IPS-20b (cell line): Measurements from ENCODE around the gene BCAS3.
"Not testable (repeated sequence)": the region's sequence is repeated elsewhere in the genome, so short reads cannot be mapped to it uniquely, and the experiment has no call there.

Experiments used
- H3K27ac ChIP-seq: one replicate; pipeline ENCODE4 v1.5.1; 2013; ENCODE audit warnings: low read length
- H3K27me3 ChIP-seq: 2 replicates; pipeline ENCODE4 v1.6.1; 2013; ENCODE audit warnings: mild to moderate bottlenecking, low read length, inconsistent platforms; ENCODE audit not compliant: insufficient read depth
- H3K36me3 ChIP-seq: 2 replicates; pipeline ENCODE4 v1.6.1; 2013; ENCODE audit warnings: low read depth, mild to moderate bottlenecking, inconsistent platforms, low read length, moderate library complexity; ENCODE audit not compliant: insufficient read depth
- H3K4me1 ChIP-seq: 2 replicates; pipeline ENCODE4 v1.6.1; 2013; ENCODE audit warnings: mild to moderate bottlenecking, control low read depth, inconsistent platforms, low read length, moderate library complexity; ENCODE audit not compliant: insufficient read depth
- H3K4me3 ChIP-seq: 2 replicates; pipeline ENCODE4 v1.5.1; 2013; ENCODE audit warnings: mild to moderate bottlenecking, low read length, inconsistent platforms
- H3K9ac ChIP-seq: 2 replicates; pipeline ENCODE4 v1.6.1; 2013; ENCODE audit warnings: low read depth, mild to moderate bottlenecking, inconsistent platforms, low read length, moderate library complexity
- H3K9me3 ChIP-seq: 2 replicates; pipeline ENCODE4 v1.6.1; 2013; ENCODE audit warnings: mild to moderate bottlenecking, low read depth, low read length, inconsistent platforms; ENCODE audit not compliant: insufficient read depth

BCAS3 gene

GRCh38 chr17:60647705-60648104, 29.9 kb upstream of the BCAS3 start:
- no peak overlapping the region for H3K27ac ChIP-seq
- H3K4me1 ChIP-seq = no peaks in the 10 kb centered on the region
- H3K27me3 ChIP-seq = no peaks in the 10 kb centered on the region
- no peak overlapping the region for H3K9ac ChIP-seq
- H3K4me3 ChIP-seq = no peak overlapping the region
- peaks cover 42% of the 10 kb centered on the region for H3K36me3 ChIP-seq
- H3K9me3 ChIP-seq = no peaks in the 10 kb centered on the region

- H3K9ac ChIP-seq = no peak overlapping the region
These were observed 25.0 kb upstream of the BCAS3 start for GRCh38 chr17:60652454-60653247.

DNA sequence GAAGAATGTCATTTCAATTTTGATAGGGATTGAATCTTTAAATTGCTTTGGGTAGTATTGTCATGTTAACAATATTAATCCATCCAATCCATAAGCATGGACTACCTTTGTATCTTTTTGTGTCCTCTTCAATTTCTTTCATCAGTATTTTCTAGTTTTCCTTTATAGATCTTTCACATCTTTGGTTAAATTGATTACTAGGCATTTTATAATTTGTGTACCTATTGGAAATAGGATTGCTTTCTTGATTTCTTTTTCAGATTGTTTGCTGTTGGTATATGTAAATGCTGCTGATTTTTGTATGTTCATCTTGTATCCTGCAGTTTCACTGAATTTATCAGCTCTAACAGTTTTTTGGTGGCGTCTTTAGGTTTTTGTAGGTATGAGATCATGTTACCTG, 24.1 kb upstream of the BCAS3 start:
- no peaks in the 10 kb centered on the region for H3K4me1 ChIP-seq
- H3K27me3 ChIP-seq = no peaks in the 10 kb centered on the region
- no peak overlapping the region for H3K9ac ChIP-seq
- no peaks in the 10 kb centered on the region for H3K9me3 ChIP-seq
- H3K27ac ChIP-seq = no peak overlapping the region
- H3K4me3 ChIP-seq = no peak overlapping the region
- peaks cover 42% of the 10 kb centered on the region for H3K36me3 ChIP-seq

More at GRCh38 chr17:60652454-60653247, 25.0 kb upstream of the BCAS3 start:
- Histone ChIP-seq H3K36me3 (peaks cover 50% of the 10 kb centered on the region), H3K27ac (no peak overlapping the region), H3K27me3 (no peaks in the 10 kb centered on the region), H3K4me1 (no peaks in the 10 kb centered on the region), H3K4me3 (no peak overlapping the region), H3K9me3 (no peaks in the 10 kb centered on the region)

DNA sequence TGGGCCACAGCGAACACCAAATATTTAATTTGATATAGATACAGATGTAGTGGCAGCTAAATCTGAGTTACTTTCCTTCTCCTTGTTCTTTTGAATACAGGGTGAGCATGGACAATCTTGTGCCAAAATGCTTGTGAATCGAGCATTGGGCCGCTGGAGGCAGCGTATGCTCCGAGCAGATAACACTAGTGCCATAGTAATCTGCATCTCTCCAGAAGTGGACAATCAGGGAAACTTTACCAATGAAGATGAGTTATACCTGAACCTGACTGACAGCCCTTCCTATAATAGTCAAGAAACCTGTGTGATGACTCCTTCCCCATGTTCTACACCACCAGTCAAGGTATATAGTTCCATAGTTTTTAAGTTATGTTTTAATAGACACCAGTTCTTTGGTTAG, 21.2 kb upstream of the BCAS3 start:
- H3K27ac ChIP-seq = no peak overlapping the region

DNA sequence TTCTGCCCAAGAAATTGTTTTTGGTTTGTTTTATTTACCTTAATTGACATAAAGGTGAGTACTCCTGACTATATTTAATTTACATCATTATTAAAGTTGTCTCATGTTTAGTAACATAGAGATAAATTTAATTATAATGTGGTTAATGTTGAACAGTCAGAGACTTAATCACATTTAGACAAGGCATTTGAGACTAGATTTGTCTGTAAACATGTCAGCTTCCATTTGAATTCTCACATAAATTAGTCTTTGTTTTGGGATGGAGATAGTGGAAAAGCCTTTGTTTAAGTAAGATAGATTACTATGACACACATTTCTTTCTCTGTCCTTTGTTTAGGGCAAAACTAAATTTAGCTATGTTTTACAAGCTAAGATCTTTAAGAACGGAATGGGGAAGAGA, 18.5 kb upstream of the BCAS3 start:
- Histone ChIP-seq H3K36me3 (peaks cover 25% of the 10 kb centered on the region), H3K9me3 (no peaks in the 10 kb centered on the region), H3K4me1 (no peaks in the 10 kb centered on the region), H3K27me3 (no peaks in the 10 kb centered on the region), H3K9ac (no peak overlapping the region), H3K27ac (no peak overlapping the region), H3K4me3 (no peak overlapping the region)

More for the DNA sequence above, 21.2 kb upstream of the BCAS3 start:
- Histone ChIP-seq H3K36me3 (peaks cover 25% of the 10 kb centered on the region), H3K9ac (no peak overlapping the region), H3K9me3 (no peaks in the 10 kb centered on the region), H3K4me1 (no peaks in the 10 kb centered on the region), H3K4me3 (no peak overlapping the region), H3K27me3 (no peaks in the 10 kb centered on the region)

DNA sequence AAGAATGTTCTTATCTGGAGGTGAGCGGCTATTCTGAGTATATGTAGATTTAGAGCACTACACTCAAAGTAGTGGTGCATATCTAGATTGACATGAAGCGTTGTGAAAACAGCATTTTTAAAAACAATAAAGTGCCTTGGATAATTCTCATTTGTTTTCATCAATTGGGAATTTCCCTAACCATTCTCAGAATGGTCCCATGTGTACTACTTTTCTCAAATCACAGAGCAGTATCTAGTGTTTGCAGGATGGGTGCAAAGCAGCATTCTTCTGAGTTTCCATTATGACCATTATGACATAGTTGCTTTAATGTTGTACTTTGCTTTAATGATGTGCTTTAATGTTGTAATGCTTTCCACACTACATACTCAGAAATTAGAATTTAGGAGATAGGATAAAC, 16.2 kb upstream of the BCAS3 start:
- Histone ChIP-seq H3K27me3 (no peaks in the 10 kb centered on the region), H3K9ac (no peak overlapping the region), H3K4me3 (no peak overlapping the region), H3K9me3 (no peaks in the 10 kb centered on the region), H3K27ac (no peak overlapping the region), H3K4me1 (no peaks in the 10 kb centered on the region), H3K36me3 (peaks cover 29% of the 10 kb centered on the region)

DNA sequence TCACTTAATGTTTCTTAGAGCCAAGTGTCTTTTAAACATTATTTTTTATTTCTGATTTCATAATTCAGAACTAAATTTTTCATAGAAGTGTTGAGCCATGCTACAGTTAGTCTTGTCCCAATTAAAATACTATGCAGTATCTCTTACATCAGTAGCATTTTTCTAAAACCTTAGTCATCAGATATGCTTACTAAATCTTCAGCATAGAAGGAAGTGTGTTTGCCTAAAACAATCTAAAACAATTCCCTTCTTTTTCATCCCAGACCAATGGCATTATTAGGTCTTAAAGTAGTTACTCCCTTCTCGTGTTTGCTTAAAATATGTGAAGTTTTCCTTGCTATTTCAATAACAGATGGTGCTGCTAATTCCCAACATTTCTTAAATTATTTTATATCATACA, 13.6 kb upstream of the BCAS3 start:
- H3K36me3 ChIP-seq = peaks cover 20% of the 10 kb centered on the region
- H3K4me3 ChIP-seq = no peak overlapping the region
- no peaks in the 10 kb centered on the region for H3K4me1 ChIP-seq
- no peak overlapping the region for H3K27ac ChIP-seq
- no peak overlapping the region for H3K9ac ChIP-seq
- no peaks in the 10 kb centered on the region for H3K9me3 ChIP-seq
- no peaks in the 10 kb centered on the region for H3K27me3 ChIP-seq

- Histone ChIP-seq H3K36me3 (peaks cover 17% of the 10 kb centered on the region), H3K4me3 (no peak overlapping the region), H3K4me1 (no peaks in the 10 kb centered on the region), H3K9ac (no peak overlapping the region), H3K9me3 (no peaks in the 10 kb centered on the region), H3K27me3 (no peaks in the 10 kb centered on the region), H3K27ac (no peak overlapping the region)
These were observed 12.0 kb upstream of the BCAS3 start for GRCh38 chr17:60665602-60666001.

DNA sequence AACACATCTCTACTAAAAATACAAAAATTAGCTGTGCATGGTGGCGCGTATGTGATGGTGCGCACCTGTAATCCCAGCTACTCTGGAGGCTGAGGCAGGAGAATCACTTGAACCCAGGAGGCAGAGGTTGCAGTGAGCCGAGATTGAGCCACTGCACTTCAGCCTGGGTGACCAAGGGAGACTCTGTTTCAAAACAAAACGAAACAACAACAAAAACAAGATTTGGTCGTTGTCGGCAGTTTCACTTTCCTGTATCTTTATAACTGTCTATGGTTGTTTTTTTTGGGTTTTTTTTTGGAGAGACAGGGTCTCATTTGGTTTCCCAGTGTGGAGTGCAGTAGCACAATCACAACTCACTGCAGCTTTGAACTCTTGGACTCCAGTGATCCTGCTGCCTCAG, 8.9 kb upstream of the BCAS3 start:
- H3K4me3 ChIP-seq, H3K4me1 ChIP-seq, H3K27ac ChIP-seq, H3K36me3 ChIP-seq, H3K9ac ChIP-seq, H3K9me3 ChIP-seq, H3K27me3 ChIP-seq: not testable (repeated sequence)

GRCh38 chr17:60671482-60671881, 6.2 kb upstream of the BCAS3 start:
- Histone ChIP-seq H3K36me3 (no peaks in the 10 kb centered on the region), H3K4me3 (no peak overlapping the region), H3K9me3 (no peaks in the 10 kb centered on the region), H3K4me1 (no peaks in the 10 kb centered on the region), H3K27ac (no peak overlapping the region), H3K9ac (no peak overlapping the region), H3K27me3 (no peaks in the 10 kb centered on the region)

- not testable (repeated sequence) for H3K27me3 ChIP-seq, H3K27ac ChIP-seq, H3K9ac ChIP-seq, H3K36me3 ChIP-seq, H3K4me1 ChIP-seq, H3K4me3 ChIP-seq, H3K9me3 ChIP-seq
These were observed 3.0 kb upstream of the BCAS3 start for GRCh38 chr17:60674637-60675036.

DNA sequence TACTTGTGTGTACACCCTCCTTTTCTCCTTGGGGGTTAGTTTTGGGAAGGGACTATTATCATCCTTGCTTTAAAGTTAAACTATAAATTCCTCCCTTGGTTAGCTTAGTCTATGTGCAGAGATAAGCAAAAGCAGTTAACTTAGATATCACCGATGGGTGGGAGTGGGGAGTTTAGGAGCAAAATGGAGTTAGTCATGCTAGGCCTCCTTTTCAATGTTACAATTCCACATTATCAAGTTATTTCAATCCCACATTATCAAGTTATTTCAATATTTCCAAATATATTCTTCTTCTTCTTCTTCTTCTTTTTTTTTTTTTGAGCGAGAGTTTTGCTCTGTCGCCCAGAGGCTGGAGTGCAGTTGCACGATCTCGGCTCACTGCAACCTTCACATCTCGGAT, 1.7 kb upstream of the BCAS3 start:
- H3K27me3 ChIP-seq = no peaks in the 10 kb centered on the region

More for the DNA sequence above, 1.7 kb upstream of the BCAS3 start:
- no peaks in the 10 kb centered on the region for H3K4me1 ChIP-seq
- no peak overlapping the region for H3K9ac ChIP-seq
- no peak overlapping the region for H3K4me3 ChIP-seq
- H3K9me3 ChIP-seq = no peaks in the 10 kb centered on the region
- H3K36me3 ChIP-seq = no peaks in the 10 kb centered on the region
- H3K27ac ChIP-seq = no peak overlapping the region
